ENCODE measurements around the gene CLDND1. TPM values are rescaled to one million over a fixed set of nuclear protein-coding genes. Genes with fewer than 3 reads are reported as not detected.

CLDND1 gene
- total RNA-seq, 1 donor from 2014 or later, result 279 TPM

- Mint-ChIP-seq H3K27me3 (no peaks in the 10 kb centered on the region), H3K4me3 (peak overlapping the region; percentile 80), H3K27ac (peak overlapping the region; percentile 93), H3K36me3 (ENCODE audit: low read depth) (peaks cover 17% of the 10 kb centered on the region), H3K9me3 (peaks cover 3% of the 10 kb centered on the region), H3K4me1 (peaks cover 74% of the 10 kb centered on the region)
- DNase-seq, result peak; percentile 94
- intact Hi-C loops (cut with micrococcal nuclease), result loop anchor here (1.0 to 5.0 kb wide), 7 partner anchors 9 to 684 kb away; partner anchors contain the start of gene CLDND1
Observed at GRCh38 chr3:98556164-98557130, 33.7 kb upstream of the CLDND1 start.

- Mint-ChIP-seq H3K4me1 (peaks cover 77% of the 10 kb centered on the region), H3K27me3 (no peaks in the 10 kb centered on the region), H3K27ac (peak overlapping the region; percentile 93), H3K9me3 (peaks cover 3% of the 10 kb centered on the region), H3K36me3 (ENCODE audit: low read depth) (peaks cover 22% of the 10 kb centered on the region), H3K4me3 (peak overlapping the region; percentile 80)
- peak; percentile 54 for DNase-seq
- intact Hi-C loops (cut with micrococcal nuclease), result loop anchor here (5.0 kb wide), 1 partner anchor 573 kb away; no protein-coding TSS in a partner anchor
Observed at GRCh38 chr3:98555025-98555379, 32.3 kb upstream of the CLDND1 start.

GRCh38 chr3:98554580-98554979 lies 31.9 kb upstream of the CLDND1 start:
- no peaks in the 10 kb centered on the region for H3K27me3 Mint-ChIP-seq
- intact Hi-C loops (cut with micrococcal nuclease), result no loop called here

GRCh38 chr3:98553753-98554152 lies 31.1 kb upstream of the CLDND1 start:
- Mint-ChIP-seq H3K36me3 (ENCODE audit: low read depth) (peaks cover 31% of the 10 kb centered on the region), H3K27ac (peak overlapping the region; percentile 90), H3K27me3 (no peaks in the 10 kb centered on the region), H3K4me1 (peaks cover 78% of the 10 kb centered on the region), H3K9me3 (peaks cover 3% of the 10 kb centered on the region), H3K4me3 (peak overlapping the region; percentile 80)
- intact Hi-C loops (cut with micrococcal nuclease), result no loop called here
- peak; percentile 60 for DNase-seq

More at GRCh38 chr3:98554580-98554979, 31.9 kb upstream of the CLDND1 start:
- Mint-ChIP-seq H3K36me3 (ENCODE audit: low read depth) (peaks cover 26% of the 10 kb centered on the region), H3K9me3 (peaks cover 3% of the 10 kb centered on the region), H3K4me1 (peaks cover 81% of the 10 kb centered on the region), H3K27ac (peak overlapping the region; percentile 93), H3K4me3 (peak overlapping the region; percentile 80)
- DNase-seq, result peak; percentile 53

GRCh38 chr3:98553021-98553563 lies 30.4 kb upstream of the CLDND1 start:
- peak overlapping the region; percentile 86 for H3K27ac Mint-ChIP-seq
- no peaks in the 10 kb centered on the region for H3K27me3 Mint-ChIP-seq
- intact Hi-C loops (cut with micrococcal nuclease), result no loop called here
- peaks cover 36% of the 10 kb centered on the region for H3K36me3 Mint-ChIP-seq (ENCODE audit: low read depth)
- H3K9me3 Mint-ChIP-seq, result peaks cover 3% of the 10 kb centered on the region
- peak; percentile 65 for DNase-seq
- peaks cover 78% of the 10 kb centered on the region for H3K4me1 Mint-ChIP-seq
- H3K4me3 Mint-ChIP-seq, result peak overlapping the region; percentile 72

- intact Hi-C loops (cut with micrococcal nuclease), result no loop called here
- Mint-ChIP-seq H3K27me3 (no peaks in the 10 kb centered on the region), H3K4me3 (peak overlapping the region; percentile 72), H3K4me1 (peaks cover 74% of the 10 kb centered on the region), H3K9me3 (peaks cover 3% of the 10 kb centered on the region), H3K27ac (peak overlapping the region; percentile 86), H3K36me3 (ENCODE audit: low read depth) (peaks cover 37% of the 10 kb centered on the region)
- peak; percentile 55 for DNase-seq
Observed at GRCh38 chr3:98552232-98553020, 29.7 kb upstream of the CLDND1 start.

- H3K9me3 Mint-ChIP-seq, result peaks cover 3% of the 10 kb centered on the region
- intact Hi-C loops (cut with micrococcal nuclease), result no loop called here
- peaks cover 37% of the 10 kb centered on the region for H3K36me3 Mint-ChIP-seq (ENCODE audit: low read depth)
- H3K27me3 Mint-ChIP-seq, result no peaks in the 10 kb centered on the region
- peak; percentile 52 for DNase-seq
- H3K4me1 Mint-ChIP-seq, result peaks cover 69% of the 10 kb centered on the region
- peak overlapping the region; percentile 86 for H3K27ac Mint-ChIP-seq
- peak overlapping the region; percentile 72 for H3K4me3 Mint-ChIP-seq
Observed at GRCh38 chr3:98551754-98552153, 29.1 kb upstream of the CLDND1 start.

- Mint-ChIP-seq H3K4me1 (peaks cover 66% of the 10 kb centered on the region), H3K36me3 (ENCODE audit: low read depth) (peaks cover 37% of the 10 kb centered on the region), H3K9me3 (peaks cover 3% of the 10 kb centered on the region), H3K4me3 (no peak overlapping the region), H3K27ac (no peak overlapping the region), H3K27me3 (no peaks in the 10 kb centered on the region)
- intact Hi-C loops (cut with micrococcal nuclease), result no loop called here
- DNase-seq, result no peak
Observed at GRCh38 chr3:98551236-98551635, 28.5 kb upstream of the CLDND1 start.

GRCh38 chr3:98550833-98551232 lies 28.1 kb upstream of the CLDND1 start:
- intact Hi-C loops (cut with micrococcal nuclease), result no loop called here
- H3K4me3 Mint-ChIP-seq, result no peak overlapping the region
- H3K4me1 Mint-ChIP-seq, result peaks cover 66% of the 10 kb centered on the region
- H3K9me3 Mint-ChIP-seq, result peaks cover 3% of the 10 kb centered on the region
- peak; percentile 56 for DNase-seq
- no peaks in the 10 kb centered on the region for H3K27me3 Mint-ChIP-seq
- H3K36me3 Mint-ChIP-seq (ENCODE audit: low read depth), result peaks cover 36% of the 10 kb centered on the region
- peak overlapping the region; percentile 18 for H3K27ac Mint-ChIP-seq

GRCh38 chr3:98548544-98548943 lies 25.8 kb upstream of the CLDND1 start:
- intact Hi-C loops (cut with micrococcal nuclease), result no loop called here
- peaks cover 57% of the 10 kb centered on the region for H3K4me1 Mint-ChIP-seq
- H3K4me3 Mint-ChIP-seq, result no peak overlapping the region
- no peaks in the 10 kb centered on the region for H3K27me3 Mint-ChIP-seq
- H3K9me3 Mint-ChIP-seq, result no peaks in the 10 kb centered on the region
- DNase-seq, result peak; percentile 51
- peaks cover 32% of the 10 kb centered on the region for H3K36me3 Mint-ChIP-seq (ENCODE audit: low read depth)
- H3K27ac Mint-ChIP-seq, result no peak overlapping the region

GRCh38 chr3:98545940-98546339 lies 23.2 kb upstream of the CLDND1 start:
- no peaks in the 10 kb centered on the region for H3K27me3 Mint-ChIP-seq
- peaks cover 26% of the 10 kb centered on the region for H3K36me3 Mint-ChIP-seq (ENCODE audit: low read depth)
- H3K9me3 Mint-ChIP-seq, result peaks cover 8% of the 10 kb centered on the region
- peak overlapping the region; percentile 78 for H3K4me3 Mint-ChIP-seq
- DNase-seq, result peak; percentile 82
- H3K4me1 Mint-ChIP-seq, result peaks cover 52% of the 10 kb centered on the region
- intact Hi-C loops (cut with micrococcal nuclease), result loop anchor here (1.0 kb wide), 2 partner anchors 10 kb away; no protein-coding TSS in a partner anchor
- peak overlapping the region; percentile 94 for H3K27ac Mint-ChIP-seq

- H3K9me3 Mint-ChIP-seq, result peaks cover 8% of the 10 kb centered on the region
- H3K27me3 Mint-ChIP-seq, result no peaks in the 10 kb centered on the region
- DNase-seq, result peak; percentile 57
- no peak overlapping the region for H3K27ac Mint-ChIP-seq
- intact Hi-C loops (cut with micrococcal nuclease), result no loop called here
- H3K4me3 Mint-ChIP-seq, result no peak overlapping the region
- H3K4me1 Mint-ChIP-seq, result peaks cover 47% of the 10 kb centered on the region
- H3K36me3 Mint-ChIP-seq (ENCODE audit: low read depth), result peaks cover 8% of the 10 kb centered on the region
Observed at GRCh38 chr3:98542623-98543022, 19.9 kb upstream of the CLDND1 start.

GRCh38 chr3:98541695-98542094 lies 19.0 kb upstream of the CLDND1 start:
- intact Hi-C loops (cut with micrococcal nuclease), result no loop called here
- peaks cover 51% of the 10 kb centered on the region for H3K4me1 Mint-ChIP-seq
- peak overlapping the region; percentile 55 for H3K4me3 Mint-ChIP-seq
- H3K9me3 Mint-ChIP-seq, result peaks cover 8% of the 10 kb centered on the region
- H3K27ac Mint-ChIP-seq, result peak overlapping the region; percentile 83
- no peaks in the 10 kb centered on the region for H3K27me3 Mint-ChIP-seq
- peaks cover 8% of the 10 kb centered on the region for H3K36me3 Mint-ChIP-seq (ENCODE audit: low read depth)
- DNase-seq, result peak; percentile 69
